ENCODE results near the gene DLX4.
A peak's percentile ranks its signal among the peaks of the same experiment; 100 is the strongest.

DLX4 gene

GRCh38 chr17:49967621-49968404 is 1.2 kb upstream of the DLX4 start:
- DNase-seq (ENCODE audit: insufficient read length, low spot score): no peak
- FAIRE-seq: no peak

DNA sequence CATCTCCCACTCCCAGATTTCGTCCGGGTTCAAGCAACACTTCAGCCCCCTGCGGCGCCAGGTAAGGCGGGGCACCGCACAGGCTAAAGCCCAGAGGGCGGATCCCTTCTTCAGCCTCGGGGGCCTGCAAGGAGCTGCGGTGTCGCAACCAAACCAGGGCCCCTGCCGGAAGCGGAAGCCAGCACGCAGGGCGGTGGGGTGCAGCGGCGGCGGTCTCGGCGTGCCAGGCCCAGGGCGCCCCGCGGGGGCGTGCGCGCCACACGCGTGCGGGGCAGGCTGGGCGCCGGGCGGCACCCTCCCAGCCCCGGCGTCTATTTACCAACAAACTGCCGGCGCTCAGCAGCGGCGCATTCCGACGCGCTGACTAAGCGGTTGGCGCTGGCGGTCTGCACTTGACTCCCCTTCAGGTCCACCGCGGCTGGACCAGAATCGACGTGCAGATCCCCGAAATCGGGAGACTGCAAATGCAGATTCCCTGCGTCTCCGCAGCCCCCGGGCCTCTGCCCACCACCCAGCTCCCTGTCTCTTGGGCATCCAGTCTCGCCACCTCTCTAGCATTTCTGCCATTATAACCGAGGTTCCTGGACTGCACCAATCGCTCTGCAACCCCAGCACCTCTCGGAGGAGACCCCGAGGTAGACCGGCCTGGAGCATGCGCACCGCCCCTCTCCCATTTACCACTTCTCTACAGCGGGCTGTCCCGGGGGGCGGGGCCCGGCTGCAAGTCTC is 421 bp upstream of the DLX4 start:
- FAIRE-seq (peak; percentile 98), DNase-seq (ENCODE audit: insufficient read length, low spot score) (peak; percentile 99)

GRCh38 chr17:49969795-49970389 is 902 bp downstream of the DLX4 start:
- DNase-seq (ENCODE audit: insufficient read length, low spot score): no peak
- no peak for FAIRE-seq

- DNase-seq (ENCODE audit: insufficient read length, low spot score) (no peak), FAIRE-seq (peak; percentile 88)
These were observed 1.5 kb downstream of the DLX4 start for GRCh38 chr17:49970498-49970897.

DNA sequence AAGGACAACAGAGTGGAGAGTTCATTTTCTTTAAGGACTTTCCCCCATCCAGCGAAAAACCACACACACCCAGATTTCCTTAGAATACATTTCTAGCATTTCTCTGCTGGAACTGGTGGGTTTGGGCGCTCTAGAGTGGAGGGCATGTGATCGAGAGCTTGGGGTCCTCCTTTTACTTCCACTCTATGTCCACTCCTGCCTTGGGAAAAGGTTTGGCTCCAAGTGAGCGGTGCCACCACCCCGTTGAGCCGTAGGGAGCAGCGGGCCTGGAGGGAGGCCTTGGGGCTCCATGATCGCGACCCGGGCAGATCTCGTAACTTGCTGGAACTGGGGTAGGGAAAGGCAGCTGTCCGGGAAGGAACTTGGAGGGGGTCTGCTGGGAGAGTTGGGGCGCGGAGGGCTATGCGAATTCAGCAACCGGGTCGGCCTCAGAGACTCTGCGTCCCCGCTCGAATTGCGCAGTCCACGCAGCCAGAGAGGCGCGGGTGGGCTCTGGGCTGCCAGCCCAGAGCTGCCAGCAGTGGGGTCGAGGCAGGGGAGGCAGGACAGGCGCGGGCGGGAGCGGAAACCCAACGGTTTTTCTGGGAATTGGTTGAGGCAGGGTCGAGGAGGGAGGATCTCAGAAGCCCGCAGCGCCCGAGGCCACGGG is 2.3 kb downstream of the DLX4 start:
- DNase-seq (ENCODE audit: insufficient read length, low spot score) (no peak), FAIRE-seq (no peak)

- DNase-seq (ENCODE audit: insufficient read length, low spot score): no peak
- no peak for FAIRE-seq
These were observed 3.0 kb downstream of the DLX4 start for GRCh38 chr17:49971848-49972485.

- FAIRE-seq: peak; percentile 4
- no peak for DNase-seq (ENCODE audit: insufficient read length, low spot score)
These were observed 3.7 kb downstream of the DLX4 start for GRCh38 chr17:49972486-49973270.

DNA sequence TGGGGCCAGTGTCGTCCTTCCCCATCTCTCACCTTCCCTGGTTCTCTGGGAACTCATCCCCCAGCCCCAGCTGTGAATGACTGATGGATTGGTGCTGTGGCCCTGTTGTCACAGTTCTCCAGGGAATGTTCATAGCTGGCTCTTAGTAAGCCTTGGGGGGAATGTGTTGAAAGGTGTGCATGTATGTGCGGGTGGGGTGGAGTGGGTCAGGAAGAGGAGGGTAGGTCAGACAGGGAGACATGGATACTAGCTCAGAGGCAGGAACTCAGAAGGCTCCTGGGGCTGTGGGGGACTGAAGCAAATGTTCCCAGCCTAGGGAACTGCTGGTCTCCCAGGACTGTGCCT is 4.3 kb downstream of the DLX4 start:
- DNase-seq (ENCODE audit: insufficient read length, low spot score) (no peak), FAIRE-seq (no peak)

DNA sequence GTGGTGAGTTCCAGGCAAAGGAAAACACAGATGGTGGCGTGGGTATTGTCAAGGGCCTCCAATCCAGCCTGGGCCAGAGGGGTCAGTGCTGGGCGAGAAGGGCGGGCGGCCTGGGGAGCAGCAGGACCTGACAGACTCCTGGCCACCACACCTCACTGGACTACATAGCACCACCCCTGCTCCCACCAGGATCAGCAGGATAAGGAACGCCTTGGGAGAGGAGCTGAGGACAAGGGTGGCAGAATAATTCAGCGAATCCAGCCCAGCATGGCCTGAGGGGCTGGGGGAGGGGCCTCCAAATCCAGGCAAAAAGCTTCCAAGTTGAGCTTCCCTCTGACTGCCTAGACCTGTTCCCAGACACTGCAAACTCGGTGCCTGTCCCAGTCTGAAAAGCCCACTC is 6.5 kb downstream of the DLX4 start:
- FAIRE-seq (peak; percentile 60), DNase-seq (ENCODE audit: insufficient read length, low spot score) (no peak)

DNA sequence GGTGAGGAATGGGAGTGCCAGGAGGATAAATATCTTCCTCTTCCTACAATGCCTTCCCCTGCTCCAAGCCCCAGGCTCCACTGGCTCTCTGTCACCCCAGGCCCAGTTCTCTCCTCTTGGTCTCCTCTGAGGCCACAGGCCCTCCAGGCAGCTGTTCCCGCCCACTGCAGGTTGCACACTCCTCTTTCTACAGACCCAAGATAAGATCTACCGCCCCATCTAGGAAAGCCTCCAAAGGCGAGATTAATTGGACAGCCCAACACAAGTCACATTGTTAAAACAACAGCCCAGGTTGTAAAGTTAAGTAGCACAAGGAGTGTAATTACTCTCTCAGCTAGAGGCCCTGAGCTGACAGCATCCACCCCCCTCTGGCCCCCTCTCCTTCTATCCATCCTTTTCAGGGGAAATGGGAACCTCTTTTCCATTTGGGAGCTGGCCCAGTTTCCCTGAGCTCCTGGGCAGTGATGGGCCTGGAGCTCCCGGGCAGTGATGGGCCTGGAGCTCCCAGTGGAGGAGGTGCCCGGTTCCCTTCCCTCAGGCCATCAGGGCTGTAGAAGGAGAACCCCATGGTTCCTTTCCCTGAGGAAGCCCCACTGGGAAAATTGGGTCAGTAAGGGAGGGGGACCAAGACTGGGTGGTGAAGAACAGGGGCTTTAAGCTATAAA is 7.3 kb downstream of the DLX4 start:
- DNase-seq (ENCODE audit: insufficient read length, low spot score) (no peak), FAIRE-seq (no peak)

- peak; percentile 40 for FAIRE-seq
- DNase-seq (ENCODE audit: insufficient read length, low spot score): no peak
These were observed 7.8 kb downstream of the DLX4 start for GRCh38 chr17:49976828-49977202.

DNA sequence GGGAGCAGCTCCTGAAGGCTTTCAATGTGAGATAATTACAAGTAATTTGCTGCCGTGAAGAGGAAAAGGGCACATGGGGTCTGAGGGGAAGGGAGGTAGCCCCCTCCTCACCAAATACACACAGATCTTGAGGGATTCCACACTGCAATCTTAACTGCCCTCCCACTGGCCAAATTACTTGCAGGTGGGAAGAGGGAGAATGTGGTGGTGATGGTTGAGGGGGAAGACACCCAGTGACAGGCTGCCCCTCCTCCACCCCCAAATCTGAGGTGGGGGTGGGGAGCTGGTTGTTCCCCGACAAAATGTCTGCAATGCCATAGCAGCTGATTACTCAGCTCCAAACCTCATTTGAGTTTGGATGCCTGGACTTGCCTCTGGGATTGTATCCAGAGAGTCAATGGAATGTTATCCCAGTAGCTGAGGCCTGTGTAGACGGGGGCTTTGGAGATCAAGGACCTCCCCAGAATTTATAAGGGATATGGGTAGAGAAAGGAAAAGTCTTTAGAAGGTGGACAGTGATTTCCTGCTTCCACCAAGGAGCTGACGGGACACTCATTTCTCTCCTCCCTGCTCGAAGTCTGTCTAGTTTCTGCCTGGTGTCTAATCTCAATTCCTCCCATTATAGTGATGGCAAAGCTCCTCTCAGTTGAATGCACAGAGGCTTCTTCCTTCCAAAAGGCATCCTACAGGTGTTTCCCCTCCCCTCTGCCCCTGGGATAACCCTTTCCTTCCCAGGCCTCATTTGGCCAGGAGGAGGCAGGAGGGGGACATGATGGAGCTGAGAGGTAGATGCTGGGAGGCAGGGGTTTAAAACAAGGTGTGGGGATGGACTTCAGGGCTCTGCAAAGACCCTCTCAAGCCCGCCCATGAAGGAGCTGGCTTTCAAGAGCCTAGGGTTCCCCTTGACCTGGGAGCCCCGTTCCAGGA is 8.7 kb downstream of the DLX4 start:
- FAIRE-seq (peak; percentile 74), DNase-seq (ENCODE audit: insufficient read length, low spot score) (no peak)

DNA sequence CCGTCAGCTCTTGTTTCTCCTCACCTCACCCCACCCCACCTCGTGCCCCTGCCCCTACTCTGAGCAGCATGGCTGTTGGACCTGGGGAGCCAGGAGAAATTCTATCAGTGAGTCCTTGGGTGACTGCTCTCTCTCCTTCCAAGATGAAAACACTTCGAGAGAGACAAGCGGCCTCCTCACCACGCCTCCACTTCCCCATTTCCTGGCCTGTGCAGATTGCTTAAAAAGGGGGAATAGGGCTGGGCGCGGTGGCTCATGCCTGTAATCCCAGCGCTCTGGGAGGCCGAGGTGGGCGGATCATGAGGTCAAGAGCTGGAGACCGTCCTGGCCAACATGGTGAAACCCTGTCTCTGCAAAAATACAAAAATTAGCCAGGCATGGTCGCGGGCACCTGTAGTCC is 9.5 kb downstream of the DLX4 start:
- FAIRE-seq: no peak
- no peak for DNase-seq (ENCODE audit: insufficient read length, low spot score)

GRCh38 chr17:49979748-49980479 is 10.9 kb downstream of the DLX4 start:
- peak; percentile 74 for FAIRE-seq
- no peak for DNase-seq (ENCODE audit: insufficient read length, low spot score)

- DNase-seq (ENCODE audit: insufficient read length, low spot score) (no peak), FAIRE-seq (no peak)
These were observed 11.8 kb downstream of the DLX4 start for GRCh38 chr17:49980703-49981197.

- no peak for DNase-seq (ENCODE audit: insufficient read length, low spot score)
- peak; percentile 95 for FAIRE-seq
These were observed 15.3 kb downstream of the DLX4 start for GRCh38 chr17:49984283-49984682.

DNA sequence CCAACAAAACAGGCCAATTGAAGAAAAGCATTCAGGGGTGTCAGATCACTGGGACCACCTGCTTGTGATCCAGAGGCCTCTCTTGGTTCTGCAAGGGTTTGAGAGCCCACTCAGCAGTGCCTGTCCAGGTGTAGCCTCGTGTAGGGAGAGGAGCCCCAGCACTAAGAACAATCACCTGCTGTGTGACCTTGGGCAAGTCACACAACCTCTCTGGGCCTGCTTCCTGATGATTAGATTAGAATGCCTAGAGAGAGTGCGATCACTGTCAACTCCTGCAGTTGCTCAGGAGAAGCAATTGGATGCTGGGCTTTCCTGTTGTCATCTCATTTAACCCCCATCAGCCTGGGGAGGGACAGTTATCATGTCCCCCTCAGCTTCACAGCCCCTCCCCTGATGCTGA is 15.8 kb downstream of the DLX4 start:
- DNase-seq (ENCODE audit: insufficient read length, low spot score): no peak
- FAIRE-seq: peak; percentile 28
